ENCODE measurements around the gene PHYKPL. TPM values are rescaled to one million over a fixed set of nuclear protein-coding genes. Genes with fewer than 3 reads are reported as not detected.

The PHYKPL gene
- total and polyA plus RNA-seq, 2 of the 13 experiments (the other 11 are each of a cell fraction or from before 2014, with no cell fraction given) = 18.0 to 78.6 TPM

GRCh38 chr5:178204182-178204934, 28.2 kb downstream of the PHYKPL start, which contains the start of gene HNRNPAB (continued):
- TF ChIP-seq NRL (CRISPR knock-in tag; IDR thresholded peaks at IDR 0.05; ENCODE audit: borderline replicate concordance) (peak; percentile 52; the same call in 1 of the 2 replicates), ZNF749 (CRISPR knock-in tag; IDR thresholded peaks at IDR 0.05; ENCODE audit: borderline replicate concordance) (peak; percentile 95), TEAD2 (CRISPR knock-in tag; IDR thresholded peaks at IDR 0.05) (0 out of 2 replicates have a peak, but pooled peaks have one; percentile 38), KLF16 (CRISPR knock-in tag; IDR thresholded peaks at IDR 0.05) (peak in 1 of 2 experiments; percentile 84; a peak in 1 of 4 replicates), ZNF563 (CRISPR knock-in tag; IDR thresholded peaks at IDR 0.05) (peak; percentile 91), JUNB (CRISPR knock-in tag; IDR thresholded peaks at IDR 0.05; ENCODE audit: borderline replicate concordance) (0 out of 2 replicates have a peak, but pooled peaks have one; percentile 62), CREB3 (CRISPR knock-in tag; IDR thresholded peaks at IDR 0.05) (peak; percentile 62; the same call in 1 of the 2 replicates), MLXIP (CRISPR knock-in tag; IDR thresholded peaks at IDR 0.05; ENCODE audit: borderline replicate concordance) (0 out of 2 replicates have a peak, but pooled peaks have one; percentile 59), CSRNP2 (CRISPR knock-in tag; conservative IDR thresholded peaks at IDR 0.05; ENCODE audit: low read depth) (0 out of 2 replicates have a peak, but pooled peaks have one; percentile 71), ZNF30 (CRISPR knock-in tag; IDR thresholded peaks at IDR 0.05) (no peak), HOXA5 (CRISPR knock-in tag; IDR thresholded peaks at IDR 0.05) (peak; percentile 96), KMT2B (CRISPR knock-in tag; IDR thresholded peaks at IDR 0.05) (peak; percentile 86), HES4 (CRISPR knock-in tag; IDR thresholded peaks at IDR 0.05; ENCODE audit: borderline replicate concordance) (peak; percentile 81), ZSCAN30 (CRISPR knock-in tag; IDR thresholded peaks at IDR 0.05) (no peak), THRA (CRISPR knock-in tag; IDR thresholded peaks at IDR 0.05; ENCODE audit: borderline replicate concordance) (peak; percentile 57), SIN3A (IDR thresholded peaks at IDR 0.05; ENCODE audit: borderline replicate concordance, low read depth, low read length) (peak; percentile 72; the same call in 1 of the 2 replicates), POLR2AphosphoS5 (IDR thresholded peaks at IDR 0.05; ENCODE audit: low read depth, low read length) (peak; percentile 99)
